CD14-positive monocyte (primary cell): ENCODE data around the gene RPRD1A. TPM values are rescaled to one million over a fixed set of nuclear protein-coding genes. Genes with fewer than 3 reads are reported as not detected.
A peak's percentile ranks its signal among the peaks of the same experiment; 100 is the strongest.

Source experiments
- DNase-seq, 3 donors: peaks; one replicate each; pipeline ENCODE4 v3.0.0-alpha.2; 2011 to 2022
- H2AFZ ChIP-seq: 2 replicates; pipeline ENCODE4 v1.6.0; 2012; ENCODE audit warnings: mild to moderate bottlenecking, low read depth, low read length, inconsistent platforms; ENCODE audit not compliant: insufficient read depth, poor library complexity, severe bottlenecking
- H3K27ac ChIP-seq, 2 donors: 1 replicate in 1 of 2; 2 replicates in 1 of 2; pipeline ENCODE4 v1.5.1; 2012 to 2013; ENCODE audit warnings: low read length in 2 of 2, control low read depth in 1 of 2, inconsistent platforms in 1 of 2, low read depth in 1 of 2, mild to moderate bottlenecking in 1 of 2
- H3K27me3 ChIP-seq, 2 donors: one replicate each; pipeline versions ENCODE4 v1.6.0 to v1.6.1; 2011 to 2013; ENCODE audit warnings: low read length in 2 of 2; ENCODE audit not compliant: control insufficient read depth in 2 of 2, insufficient read depth in 2 of 2
- H3K36me3 ChIP-seq, 2 donors: replicated peaks in 1 of 2; 1 replicate in 1 of 2; 2 replicates in 1 of 2; pipeline versions ENCODE4 v1.5.1 to v1.6.1; 2012 to 2013; ENCODE audit warnings: low read length in 2 of 2, control low read depth in 1 of 2, inconsistent platforms in 1 of 2, mild to moderate bottlenecking in 1 of 2; ENCODE audit not compliant: insufficient read depth in 2 of 2, control insufficient read depth in 1 of 2
- H3K4me1 ChIP-seq, 2 donors: 1 replicate in 1 of 2; 2 replicates in 1 of 2; pipeline versions ENCODE4 v1.5.1 to v1.6.1; 2012 to 2013; ENCODE audit warnings: low read length in 2 of 2, control low read depth in 1 of 2, inconsistent platforms in 1 of 2, mild to moderate bottlenecking in 1 of 2, moderate library complexity in 1 of 2; ENCODE audit not compliant: insufficient read depth in 2 of 2, control insufficient read depth in 1 of 2
- H3K4me2 ChIP-seq: replicated peaks from 2 replicates; pipeline ENCODE3; 2012; ENCODE audit warnings: low read length, moderate library complexity, mild to moderate bottlenecking; ENCODE audit not compliant: poor library complexity, severe bottlenecking; ENCODE audit errors: extremely low read depth
- H3K4me3 ChIP-seq, 3 experiments: fragments of 200-600 bp in 1 of 3; sonication (generic) in 1 of 3; replicated peaks in 1 of 3; 1 replicate in 2 of 3; 2 replicates in 1 of 3; pipeline ENCODE4 v1.5.1; 2011 to 2013; ENCODE audit warnings: low read length in 3 of 3, mild to moderate bottlenecking in 3 of 3, control low read depth in 2 of 3, low read depth in 2 of 3, inconsistent platforms in 1 of 3, moderate library complexity in 1 of 3
- H3K79me2 ChIP-seq: 2 replicates; pipeline ENCODE4 v1.6.0; 2012; ENCODE audit warnings: mild to moderate bottlenecking, control low read depth, inconsistent platforms, low read length, moderate library complexity; ENCODE audit not compliant: insufficient read depth
- H3K9ac ChIP-seq: 2 replicates; pipeline ENCODE4 v1.6.0; 2017; ENCODE audit warnings: low read length, mild to moderate bottlenecking; ENCODE audit not compliant: insufficient read depth, poor library complexity, severe bottlenecking
- H3K9me3 ChIP-seq, 2 donors: replicated peaks in 1 of 2; 1 replicate in 1 of 2; 2 replicates in 1 of 2; pipeline versions ENCODE4 v1.5.1 to v1.6.1; 2012 to 2013; ENCODE audit warnings: low read length in 2 of 2, control low read depth in 1 of 2; ENCODE audit not compliant: control insufficient read depth in 1 of 2, insufficient read depth in 1 of 2
- H4K20me1 ChIP-seq: 2 replicates; pipeline ENCODE4 v1.6.0; 2012; ENCODE audit warnings: mild to moderate bottlenecking, low read length, control low read depth, moderate library complexity; ENCODE audit not compliant: insufficient read depth
- H3K27ac Mint-ChIP-seq, 7 donors: one replicate each; pipeline ENCODE4 v1.8.0; 2020; ENCODE audit warnings: mild to moderate bottlenecking in 7 of 7, mixed read lengths in 7 of 7, moderate library complexity in 6 of 7, inconsistent platforms in 2 of 7
- H3K27me3 Mint-ChIP-seq, 3 donors: one replicate each; pipeline ENCODE4 v1.8.0; 2021 to 2022; ENCODE audit warnings: low read depth in 3 of 3, mild to moderate bottlenecking in 3 of 3, mixed read lengths in 3 of 3, moderate library complexity in 3 of 3, inconsistent platforms in 1 of 3
- H3K36me3 Mint-ChIP-seq, 2 donors: one replicate each; pipeline ENCODE4 v1.8.0; 2020; ENCODE audit warnings: mixed read lengths in 2 of 2, inconsistent platforms in 1 of 2, mild to moderate bottlenecking in 1 of 2
- H3K4me1 Mint-ChIP-seq: one replicate; pipeline ENCODE4 v1.8.0; 2020; ENCODE audit warnings: mild to moderate bottlenecking, mixed read lengths
- H3K4me3 Mint-ChIP-seq, 2 donors: one replicate each; pipeline ENCODE4 v1.8.0; 2020; ENCODE audit warnings: mild to moderate bottlenecking in 2 of 2, mixed read lengths in 2 of 2, moderate library complexity in 1 of 2
- H3K9me3 Mint-ChIP-seq, 7 donors: one replicate each; pipeline ENCODE4 v1.8.0; 2020 to 2022; ENCODE audit warnings: mixed read lengths in 7 of 7, mild to moderate bottlenecking in 6 of 7, moderate library complexity in 6 of 7, inconsistent platforms in 2 of 7
- CTCF ChIP-seq: fragments of 200-600 bp; IDR thresholded peaks from one replicate; pipeline ENCODE4 v1.8.0; 2022; ENCODE audit warnings: antibody characterized with exemption, mild to moderate bottlenecking
- WGBS: methylation state at CpG from one replicate; pipeline ENCODE4 v1.1.5; 2013; ENCODE audit warnings: missing lambda C conversion rate; ENCODE audit not compliant: insufficient coverage; 5-methylcytosine and 5-hydroxymethylcytosine counted together
- intact Hi-C, 2 donors: fragments of 100-400 bp; cut with micrococcal nuclease; formaldehyde crosslinking; loops; one replicate each; pipeline versions ENCODE4 v1.15.0 to v1.15.1; 2023
- polyA plus RNA-seq, 3 donors: library from polyadenylated mRNA; depleted of rRNA in 1 of 3; unstranded in 2 of 3; stranded (reverse) in 1 of 3; fragments of 300-500 nt in 2 of 3; fragments of >200 nt in 1 of 3; fragmentation: Illumina TruSeq in 2 of 3; gene quantifications; 1 replicate in 2 of 3; 2 replicates in 1 of 3; pipeline ENCODE4 v1.2.3, GENCODE V29; 2012 to 2021

The RPRD1A gene
- polyA plus RNA-seq, 3 donors = 10.0 to 30.3 (median 10.9) TPM

GRCh38 chr18:36045241-36045991 lies 21.9 kb downstream of the RPRD1A start:
- Mint-ChIP-seq H3K9me3 (peaks cover 2 to 8% (median 3%) of the 10 kb centered on the region in 7 donors), H3K27me3 (no peaks in the 10 kb centered on the region), H3K36me3 (peaks cover 0 to 9% of the 10 kb centered on the region in 2 donors), H3K4me3 (no peak overlapping the region), H3K27ac (peak overlapping the region in 2 of 7 donors; percentile 33 to 43), H3K4me1 (peaks cover 24% of the 10 kb centered on the region)
- Histone ChIP-seq H3K9me3 (peaks cover 0 to 4% of the 10 kb centered on the region in 2 donors), H4K20me1 (peaks cover 69% of the 10 kb centered on the region), H3K4me1 (no peaks in the 10 kb centered on the region), H3K79me2 (peaks cover 99% of the 10 kb centered on the region), H3K27ac (no peak overlapping the region), H3K27me3 (no peaks in the 10 kb centered on the region), H3K4me3 (no peak overlapping the region), H3K4me2 (no peak overlapping the region), H3K9ac (no peak overlapping the region), H3K36me3 (no peaks in the 10 kb centered on the region), H2AFZ (no peak overlapping the region)
- intact Hi-C loops = no loop called here
- 100% methylated on average over 1 of the region's 3 CpGs for WGBS
- no peak for DNase-seq
- no peak for TF ChIP-seq CTCF

DNA sequence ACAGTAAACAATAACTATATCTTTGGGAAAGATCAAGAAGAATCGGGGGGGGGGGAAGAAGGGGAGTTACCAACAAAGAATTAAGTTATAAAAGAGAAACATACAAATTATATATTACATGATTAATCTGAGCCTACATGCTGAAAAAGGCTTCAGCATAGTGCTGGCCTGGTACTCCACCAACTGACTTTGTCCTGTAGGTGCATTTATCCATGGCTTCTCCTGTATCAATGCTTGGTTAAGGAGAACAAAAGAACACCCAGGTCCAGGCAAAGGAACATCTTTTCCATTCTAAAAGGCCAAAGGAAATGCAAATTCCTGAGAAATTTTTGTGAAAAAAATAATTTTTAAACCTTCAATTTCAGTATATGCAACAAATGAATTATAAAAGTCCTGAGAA lies 24.2 kb downstream of the RPRD1A start:
- Histone ChIP-seq H3K4me1 (no peaks in the 10 kb centered on the region), H3K27me3 (no peaks in the 10 kb centered on the region), H3K9ac (no peak overlapping the region), H3K4me3 (no peak overlapping the region), H3K4me2 (no peak overlapping the region), H3K27ac (no peak overlapping the region), H2AFZ (no peak overlapping the region), H3K9me3 (peaks cover 6 to 10% of the 10 kb centered on the region in 2 donors), H4K20me1 (peaks cover 63% of the 10 kb centered on the region), H3K79me2 (peaks cover 99% of the 10 kb centered on the region), H3K36me3 (peaks cover 3 to 16% of the 10 kb centered on the region in 2 donors)
- no CpG with 5 or more reads among the region's 1 CpG for whole genome bisulfite sequencing
- intact Hi-C loops = no loop called here
- Mint-ChIP-seq H3K36me3 (peaks cover 9 to 18% of the 10 kb centered on the region in 2 donors), H3K4me1 (peaks cover 24% of the 10 kb centered on the region), H3K9me3 (peaks cover 9 to 13% (median 11%) of the 10 kb centered on the region in 7 donors), H3K27me3 (no peaks in the 10 kb centered on the region), H3K27ac (no peak overlapping the region), H3K4me3 (no peak overlapping the region)
- no peak for TF ChIP-seq CTCF
- no peak for DNase-seq
